Retinal pigment epithelial cell (primary cell): ENCODE results near the gene BEND4.

ENCODE experiments used
- DNase-seq: peaks from one replicate; pipeline ENCODE4 v3.0.0-alpha.2; 2010; ENCODE audit warnings: low read depth
- H3K4me3 ChIP-seq: 2 replicates; pipeline ENCODE4 v1.5.1; 2011; ENCODE audit warnings: mild to moderate bottlenecking, low read length, control low read depth, moderate library complexity
- CTCF ChIP-seq: conservative IDR thresholded peaks from 2 replicates; pipeline ENCODE4 v1.5.1; 2011; ENCODE audit warnings: low read depth, low read length, control low read depth, inconsistent platforms

BEND4 gene

DNA sequence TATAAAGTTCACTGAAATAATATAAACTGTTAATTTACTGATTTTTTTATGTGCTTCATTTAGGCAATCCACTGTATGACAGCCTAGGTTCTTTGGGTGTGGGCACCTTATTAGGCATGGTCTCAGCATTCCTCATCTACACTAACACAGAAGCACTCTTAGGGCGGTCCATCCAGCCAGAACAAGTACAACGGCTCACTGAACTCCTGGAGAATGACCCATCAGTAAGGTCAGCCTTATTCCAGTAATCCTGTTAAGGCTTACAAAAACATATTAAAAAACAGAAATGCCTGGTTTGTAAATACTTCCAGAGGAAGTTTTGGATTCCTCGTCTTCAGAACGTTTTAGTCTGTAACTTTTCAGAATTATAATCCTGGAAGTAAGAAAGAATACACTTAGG, 82.0 kb downstream of the BEND4 start:
- H3K4me3 ChIP-seq: no peak overlapping the region
- no peak for TF ChIP-seq CTCF
- DNase-seq: no peak

DNA sequence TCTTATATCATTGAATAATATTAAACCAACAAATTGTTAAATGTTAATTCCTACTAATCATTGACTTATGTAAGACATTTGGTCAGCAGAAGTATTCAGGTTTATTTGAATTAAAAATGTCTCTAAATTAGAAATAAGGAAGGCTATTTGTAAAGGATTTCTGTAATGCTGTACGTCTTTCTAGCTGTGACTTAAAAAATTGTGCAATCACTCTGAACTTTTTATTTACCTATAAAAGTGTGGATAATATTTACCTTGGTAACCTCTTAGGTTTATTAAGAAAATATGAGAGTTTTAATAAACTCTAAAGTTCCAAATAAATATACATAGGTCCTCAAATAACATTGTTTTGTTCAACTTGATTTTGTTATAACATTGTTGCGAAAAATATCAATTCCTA, 85.2 kb downstream of the BEND4 start:
- TF ChIP-seq CTCF: no peak
- no peak for DNase-seq

GRCh38 chr4:42066402-42066801, 86.1 kb downstream of the BEND4 start:
- no peak for TF ChIP-seq CTCF
- no peak for DNase-seq
- no peak overlapping the region for H3K4me3 ChIP-seq

More for the DNA sequence above, 85.2 kb downstream of the BEND4 start:
- H3K4me3 ChIP-seq: no peak overlapping the region
